Measurements from ENCODE around the gene HMGCR.

- TF ChIP-seq, protein P1, sequence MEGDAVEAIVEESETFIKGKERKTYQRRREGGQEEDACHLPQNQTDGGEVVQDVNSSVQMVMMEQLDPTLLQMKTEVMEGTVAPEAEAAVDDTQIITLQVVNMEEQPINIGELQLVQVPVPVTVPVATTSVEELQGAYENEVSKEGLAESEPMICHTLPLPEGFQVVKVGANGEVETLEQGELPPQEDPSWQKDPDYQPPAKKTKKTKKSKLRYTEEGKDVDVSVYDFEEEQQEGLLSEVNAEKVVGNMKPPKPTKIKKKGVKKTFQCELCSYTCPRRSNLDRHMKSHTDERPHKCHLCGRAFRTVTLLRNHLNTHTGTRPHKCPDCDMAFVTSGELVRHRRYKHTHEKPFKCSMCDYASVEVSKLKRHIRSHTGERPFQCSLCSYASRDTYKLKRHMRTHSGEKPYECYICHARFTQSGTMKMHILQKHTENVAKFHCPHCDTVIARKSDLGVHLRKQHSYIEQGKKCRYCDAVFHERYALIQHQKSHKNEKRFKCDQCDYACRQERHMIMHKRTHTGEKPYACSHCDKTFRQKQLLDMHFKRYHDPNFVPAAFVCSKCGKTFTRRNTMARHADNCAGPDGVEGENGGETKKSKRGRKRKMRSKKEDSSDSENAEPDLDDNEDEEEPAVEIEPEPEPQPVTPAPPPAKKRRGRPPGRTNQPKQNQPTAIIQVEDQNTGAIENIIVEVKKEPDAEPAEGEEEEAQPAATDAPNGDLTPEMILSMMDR (IDR thresholded peaks at IDR 0.05) = no peak
- TF ChIP-seq RAD21 (conservative IDR thresholded peaks at IDR 0.05 in 1 of 2, IDR thresholded peaks at IDR 0.05 in 1 of 2) (no peak), RNF2 (IDR thresholded peaks at IDR 0.05; ENCODE audit: borderline replicate concordance, low read depth) (no peak), POLR2A (IDR thresholded peaks at IDR 0.05; ENCODE audit: low read length) (no peak), PHF8 (IDR thresholded peaks at IDR 0.05; ENCODE audit: borderline replicate concordance, low read depth) (no peak), HOXA7 (CRISPR knock-in tag; IDR thresholded peaks at IDR 0.05) (no peak), RCOR1 (IDR thresholded peaks at IDR 0.05; ENCODE audit: low read depth, low read length) (no peak), FOSL2 (IDR thresholded peaks at IDR 0.05) (no peak), FOSL2 (CRISPR knock-in tag; IDR thresholded peaks at IDR 0.05) (no peak), ZFP36 (IDR thresholded peaks at IDR 0.05; ENCODE audit: borderline replicate concordance, partially characterized antibody) (no peak)
- TF ChIP-seq, protein P2, sequence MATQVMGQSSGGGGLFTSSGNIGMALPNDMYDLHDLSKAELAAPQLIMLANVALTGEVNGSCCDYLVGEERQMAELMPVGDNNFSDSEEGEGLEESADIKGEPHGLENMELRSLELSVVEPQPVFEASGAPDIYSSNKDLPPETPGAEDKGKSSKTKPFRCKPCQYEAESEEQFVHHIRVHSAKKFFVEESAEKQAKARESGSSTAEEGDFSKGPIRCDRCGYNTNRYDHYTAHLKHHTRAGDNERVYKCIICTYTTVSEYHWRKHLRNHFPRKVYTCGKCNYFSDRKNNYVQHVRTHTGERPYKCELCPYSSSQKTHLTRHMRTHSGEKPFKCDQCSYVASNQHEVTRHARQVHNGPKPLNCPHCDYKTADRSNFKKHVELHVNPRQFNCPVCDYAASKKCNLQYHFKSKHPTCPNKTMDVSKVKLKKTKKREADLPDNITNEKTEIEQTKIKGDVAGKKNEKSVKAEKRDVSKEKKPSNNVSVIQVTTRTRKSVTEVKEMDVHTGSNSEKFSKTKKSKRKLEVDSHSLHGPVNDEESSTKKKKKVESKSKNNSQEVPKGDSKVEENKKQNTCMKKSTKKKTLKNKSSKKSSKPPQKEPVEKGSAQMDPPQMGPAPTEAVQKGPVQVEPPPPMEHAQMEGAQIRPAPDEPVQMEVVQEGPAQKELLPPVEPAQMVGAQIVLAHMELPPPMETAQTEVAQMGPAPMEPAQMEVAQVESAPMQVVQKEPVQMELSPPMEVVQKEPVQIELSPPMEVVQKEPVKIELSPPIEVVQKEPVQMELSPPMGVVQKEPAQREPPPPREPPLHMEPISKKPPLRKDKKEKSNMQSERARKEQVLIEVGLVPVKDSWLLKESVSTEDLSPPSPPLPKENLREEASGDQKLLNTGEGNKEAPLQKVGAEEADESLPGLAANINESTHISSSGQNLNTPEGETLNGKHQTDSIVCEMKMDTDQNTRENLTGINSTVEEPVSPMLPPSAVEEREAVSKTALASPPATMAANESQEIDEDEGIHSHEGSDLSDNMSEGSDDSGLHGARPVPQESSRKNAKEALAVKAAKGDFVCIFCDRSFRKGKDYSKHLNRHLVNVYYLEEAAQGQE (IDR thresholded peaks at IDR 0.05) = no peak
Measured at GRCh38 chr5:75358117-75358516, 21.1 kb downstream of the HMGCR start.

All from A549 (cell line).